ENCODE results near the gene TK2. TPM values are rescaled to one million over a fixed set of nuclear protein-coding genes. Genes with fewer than 3 reads are reported as not detected.

The TK2 gene
- total and polyA plus RNA-seq, 7 donors = 4.0 to 14.7 (median 10.0) TPM

GRCh38 chr16:66510298-66510697 lies 39.6 kb downstream of the TK2 start:
- ATAC-seq = no peak
- no peak for DNase-seq
- intact Hi-C loops (cut with DNase I) = no loop called here
- H3K27ac ChIP-seq = no peak overlapping the region
- WGBS, 3 donors = 82 to 92% (median 87%) methylated on average over 5 of the region's 5 CpGs
- no peaks in the 10 kb centered on the region for H3K9me3 ChIP-seq
- peaks cover 0 to 64% of the 10 kb centered on the region in 2 donors for H3K36me3 ChIP-seq (ENCODE audit: insufficient read depth in 1 of 2, low read depth in 1 of 2)
- no peak overlapping the region for H3K4me3 ChIP-seq
- H3K27me3 ChIP-seq (ENCODE audit: insufficient read depth in 3 of 3, low read length in 2 of 3) = no peaks in the 10 kb centered on the region
- peaks cover 20% of the 10 kb centered on the region for H3K4me1 ChIP-seq
- TF ChIP-seq CTCF (IDR thresholded peaks at IDR 0.05) = no peak

GRCh38 chr16:66509576-66509975 lies 40.3 kb downstream of the TK2 start:
- Histone ChIP-seq H3K9me3 (no peaks in the 10 kb centered on the region), H3K36me3 (ENCODE audit: insufficient read depth in 1 of 2, low read depth in 1 of 2) (peaks cover 0 to 62% of the 10 kb centered on the region in 2 donors), H3K27ac (no peak overlapping the region), H3K4me3 (no peak overlapping the region), H3K4me1 (peaks cover 19% of the 10 kb centered on the region), H3K27me3 (ENCODE audit: insufficient read depth in 3 of 3, low read length in 2 of 3) (no peaks in the 10 kb centered on the region)
- 96 to 97% (median 97%) methylated on average over 5 of the region's 5 CpGs for WGBS, 3 donors
- DNase-seq = no peak
- ATAC-seq = no peak
- TF ChIP-seq CTCF (IDR thresholded peaks at IDR 0.05) = no peak
- intact Hi-C loops (cut with DNase I) = no loop called here

GRCh38 chr16:66508914-66509496 lies 40.9 kb downstream of the TK2 start:
- DNase-seq = no peak
- no peak overlapping the region for H3K4me3 ChIP-seq
- H3K4me1 ChIP-seq = peaks cover 20% of the 10 kb centered on the region
- intact Hi-C loops (cut with DNase I) = no loop called here
- no peak for ATAC-seq
- TF ChIP-seq CTCF (IDR thresholded peaks at IDR 0.05) = no peak
- WGBS, 3 donors = 88 to 90% (median 90%) methylated on average over 9 of the region's 9 CpGs
- no peaks in the 10 kb centered on the region for H3K27me3 ChIP-seq (ENCODE audit: insufficient read depth in 3 of 3, low read length in 2 of 3)
- H3K27ac ChIP-seq = no peak overlapping the region
- H3K36me3 ChIP-seq (ENCODE audit: insufficient read depth in 1 of 2, low read depth in 1 of 2) = peaks cover 0 to 62% of the 10 kb centered on the region in 2 donors
- H3K9me3 ChIP-seq = no peaks in the 10 kb centered on the region

GRCh38 chr16:66508248-66508913 lies 41.5 kb downstream of the TK2 start:
- WGBS, 3 donors = 78 to 82% (median 80%) methylated on average over 7 of the region's 7 CpGs
- no peaks in the 10 kb centered on the region for H3K9me3 ChIP-seq
- intact Hi-C loops (cut with DNase I) = no loop called here
- H3K27ac ChIP-seq = no peak overlapping the region
- no peak overlapping the region for H3K4me3 ChIP-seq
- peaks cover 24% of the 10 kb centered on the region for H3K4me1 ChIP-seq
- peaks cover 0 to 57% of the 10 kb centered on the region in 2 donors for H3K36me3 ChIP-seq (ENCODE audit: insufficient read depth in 1 of 2, low read depth in 1 of 2)
- DNase-seq = no peak
- H3K27me3 ChIP-seq (ENCODE audit: insufficient read depth in 3 of 3, low read length in 2 of 3) = no peaks in the 10 kb centered on the region
- no peak for ATAC-seq
- TF ChIP-seq CTCF (IDR thresholded peaks at IDR 0.05) = no peak
